Ovary (tissue), 9 donors: ENCODE data around the gene KDM5C. TPM values are rescaled to one million over a fixed set of nuclear protein-coding genes. Genes with fewer than 3 reads are reported as not detected.

Experiments
- DNase-seq, 5 donors: peaks; one replicate each; pipeline ENCODE4 v3.0.0-alpha.2; 2019 to 2020
- H3K27ac ChIP-seq, 2 donors: fragments of 200-600 bp; one replicate each; pipeline versions ENCODE4 v1.5.1 to v1.8.0; 2019 to 2022
- H3K27me3 ChIP-seq: fragments of 200-600 bp; one replicate; pipeline ENCODE4 v1.8.0; 2022
- H3K36me3 ChIP-seq: fragments of 200-600 bp; sonication (generic); one replicate; pipeline ENCODE4 v1.5.1; 2019
- H3K4me1 ChIP-seq: one replicate; pipeline ENCODE4 v1.8.1; 2013; ENCODE audit warnings: mild to moderate bottlenecking, moderate library complexity; ENCODE audit not compliant: insufficient read depth
- H3K4me3 ChIP-seq: fragments of 200-600 bp; sonication (generic); one replicate; pipeline ENCODE4 v1.5.1; 2017
- H3K9me3 ChIP-seq, 2 donors: fragments of 200-600 bp in 1 of 2; sonication (generic) in 1 of 2; one replicate each; pipeline versions ENCODE4 v1.5.1 to v1.8.1; 2013 to 2019; ENCODE audit warnings: mild to moderate bottlenecking in 1 of 2, moderate library complexity in 1 of 2
- CTCF ChIP-seq, 3 donors: fragments of 450-650 bp in 2 of 3; fragments of 200-600 bp in 1 of 3; IDR thresholded peaks; one replicate each; pipeline versions ENCODE4 v1.5.1 to v1.8.0; 2016 to 2022; ENCODE audit warnings: antibody characterized with exemption in 3 of 3, mild to moderate bottlenecking in 1 of 3
- EP300 ChIP-seq: sonication (generic); formaldehyde crosslinking; IDR thresholded peaks from one replicate; pipeline ENCODE4 v1.6.1; 2017; ENCODE audit warnings: antibody characterized with exemption
- POLR2A ChIP-seq: fragments of 450-650 bp; IDR thresholded peaks from one replicate; pipeline ENCODE4 v1.6.1; 2017; ENCODE audit warnings: antibody characterized with exemption, mild to moderate bottlenecking, moderate library complexity
- WGBS, 3 donors: extraction: QIAGEN DNeasy Blood & Tissue Kit in 1 of 3; methylation state at CpG; one replicate each; pipeline versions ENCODE4 v1.1.5 to v1.1.7; 2013 to 2017; 5-methylcytosine and 5-hydroxymethylcytosine counted together
- intact Hi-C, 4 donors: fragments of 100-400 bp; cut with DNase I; formaldehyde crosslinking; loops; one replicate each; pipeline versions ENCODE4 v1.11.0 to v1.15.1; 2022 to 2023
- polyA plus RNA-seq, 2 donors: library from polyadenylated mRNA; stranded (reverse); fragments of 200-250 nt in 1 of 2; fragments of 350-450 nt in 1 of 2; fragmentation: Illumina TruSeq in 1 of 2; extraction: RNeasy Lipid Tissue Mini Kit (QIAGEN cat#74804) in 1 of 2; gene quantifications; one replicate each; pipeline ENCODE4 v1.2.3, GENCODE V29; 2013 to 2014
- total RNA-seq, 7 donors: library from RNA; depleted of rRNA in 2 of 7; stranded (reverse); fragments of >200 nt in 2 of 7; fragmentation: NEBNext Ultra II Directional in 3 of 7; extraction: Animal tissue kit (Norgen Biotek cat#: 25700) in 3 of 7; gene quantifications; one replicate each; pipeline versions ENCODE4 v1.1.0 to v1.2.4, GENCODE V29; 2016 to 2023
- donor health status: DM: no; HTN: no; CAD: no; lungs with moderate emphysema.
- donor health status: DM: no; HTN: no; CAD: no.
- donor health status: Bipolar disorder and iron deficiency.
- donor health status: DM: yes; HTN: yes; CAD: no.
- donor health status: DM: no; HTN: no; CAD: no.
- donor health status: DM: yes; HTN: yes; CAD: no.

Gene KDM5C
- total and polyA plus RNA-seq, 9 donors: 41.4 to 121 (median 95.2) TPM

- no peaks in the 10 kb centered on the region for H3K9me3 ChIP-seq
- WGBS, 3 donors: 74 to 88% (median 80%) methylated on average over 6 of the region's 6 CpGs
Measured at GRCh38 chrX:53239474-53239873, 14.5 kb upstream of the KDM5C start.

DNA sequence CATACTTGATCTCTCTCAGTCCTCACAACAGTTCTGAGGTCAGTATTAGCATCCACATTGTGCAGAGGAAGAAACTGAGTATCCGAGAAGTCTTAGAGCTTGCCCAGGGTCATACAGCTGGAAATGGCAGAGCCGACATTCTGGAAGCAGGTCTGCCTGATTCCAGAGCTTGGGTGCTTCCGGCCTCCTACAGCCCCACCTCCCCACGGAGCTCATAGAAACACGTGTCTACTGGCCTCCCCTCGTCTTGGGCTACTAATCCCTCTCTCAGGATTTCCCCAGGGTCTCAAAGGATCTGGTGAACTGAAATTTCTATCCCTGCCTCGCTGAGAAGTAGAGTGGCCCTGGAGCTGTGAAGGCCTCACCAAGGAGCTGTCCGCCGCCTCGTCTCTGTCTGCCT lies 12.0 kb upstream of the KDM5C start:
- intact Hi-C loops: no loop called here
- WGBS, 3 donors: 59 to 60% (median 59%) methylated on average over 10 of the region's 10 CpGs
- no peaks in the 10 kb centered on the region for H3K27me3 ChIP-seq

More at GRCh38 chrX:53239474-53239873, 14.5 kb upstream of the KDM5C start:
- DNase-seq: no peak
- H3K4me1 ChIP-seq: no peaks in the 10 kb centered on the region
- H3K4me3 ChIP-seq: no peak overlapping the region
- H3K27ac ChIP-seq: no peak overlapping the region
- no peaks in the 10 kb centered on the region for H3K36me3 ChIP-seq
- no peaks in the 10 kb centered on the region for H3K27me3 ChIP-seq
- TF ChIP-seq POLR2A (no peak), EP300 (no peak), CTCF (IDR thresholded peaks at IDR 0.05) (no peak)
- intact Hi-C loops: no loop called here

GRCh38 chrX:53236025-53236679 lies 11.1 kb upstream of the KDM5C start:
- Histone ChIP-seq H3K27ac (no peak overlapping the region), H3K4me3 (no peak overlapping the region), H3K4me1 (no peaks in the 10 kb centered on the region), H3K27me3 (no peaks in the 10 kb centered on the region), H3K9me3 (no peaks in the 10 kb centered on the region), H3K36me3 (no peaks in the 10 kb centered on the region)
- intact Hi-C loops: no loop called here
- 81 to 85% (median 82%) methylated on average over 20 of the region's 20 CpGs for WGBS, 3 donors
- no peak for TF ChIP-seq POLR2A
- no peak for TF ChIP-seq EP300
- TF ChIP-seq CTCF (IDR thresholded peaks at IDR 0.05): no peak
- DNase-seq: no peak

More for the DNA sequence above, 12.0 kb upstream of the KDM5C start:
- TF ChIP-seq POLR2A (no peak), CTCF (IDR thresholded peaks at IDR 0.05) (no peak), EP300 (no peak)
- no peaks in the 10 kb centered on the region for H3K9me3 ChIP-seq
- no peak for DNase-seq
- no peaks in the 10 kb centered on the region for H3K36me3 ChIP-seq
- no peaks in the 10 kb centered on the region for H3K4me1 ChIP-seq
- no peak overlapping the region for H3K4me3 ChIP-seq
- no peak overlapping the region for H3K27ac ChIP-seq

GRCh38 chrX:53235566-53235965 lies 10.6 kb upstream of the KDM5C start:
- Histone ChIP-seq H3K27me3 (no peaks in the 10 kb centered on the region), H3K27ac (no peak overlapping the region), H3K9me3 (no peaks in the 10 kb centered on the region), H3K4me3 (no peak overlapping the region), H3K36me3 (no peaks in the 10 kb centered on the region), H3K4me1 (no peaks in the 10 kb centered on the region)
- DNase-seq: no peak
- WGBS, 3 donors: 60 to 73% (median 66%) methylated on average over 12 of the region's 12 CpGs
- no peak for TF ChIP-seq POLR2A
- no peak for TF ChIP-seq EP300
- no peak for TF ChIP-seq CTCF (IDR thresholded peaks at IDR 0.05)
- intact Hi-C loops: no loop called here
